Measurements from ENCODE around the gene TRAPPC3L. TPM values are rescaled to one million over a fixed set of nuclear protein-coding genes. Genes with fewer than 3 reads are reported as not detected.

TRAPPC3L gene
- total and polyA plus RNA-seq, 5 donors from 2014 or later: 0.37 TPM; not detected in 4

GRCh38 chr6:116472706-116473105 is 72.8 kb downstream of the TRAPPC3L start:
- Histone ChIP-seq H3K27ac (ENCODE audit: insufficient read depth, low read length, poor library complexity, severe bottlenecking) (no peak overlapping the region), H3K27me3 (ENCODE audit: control insufficient read depth, insufficient read depth, low read length) (peaks cover 1% of the 10 kb centered on the region), H3K36me3 (ENCODE audit: control insufficient read depth, insufficient read depth, low read length) (no peaks in the 10 kb centered on the region), H3K4me3 (ENCODE audit: low read depth, low read length) (no peak overlapping the region), H3K9me3 (ENCODE audit: control insufficient read depth in 2 of 2, low read length in 2 of 2) (no peaks in the 10 kb centered on the region), H3K4me1 (ENCODE audit: control insufficient read depth, insufficient read depth, low read length, poor library complexity, severe bottlenecking) (no peaks in the 10 kb centered on the region)
- DNase-seq: no peak
- Mint-ChIP-seq H3K36me3 (no peaks in the 10 kb centered on the region), H3K4me3 (no peak overlapping the region), H3K4me1 (peaks cover 7 to 20% (median 13%) of the 10 kb centered on the region in 4 donors), H3K27ac (no peak overlapping the region), H3K27me3 (peaks cover 16% of the 10 kb centered on the region), H3K9me3 (peaks cover 0 to 1% (median 0%) of the 10 kb centered on the region in 7 donors)
- ATAC-seq (ENCODE audit: low read depth in 2 of 2): no peak

- no peak for ATAC-seq (ENCODE audit: low read depth in 2 of 2)
- DNase-seq: no peak
- peaks cover 16% of the 10 kb centered on the region for H3K27me3 Mint-ChIP-seq
- H3K4me1 Mint-ChIP-seq: peaks cover 7 to 22% (median 13%) of the 10 kb centered on the region in 4 donors
- Histone ChIP-seq H3K27me3 (ENCODE audit: control insufficient read depth, insufficient read depth, low read length) (peaks cover 1% of the 10 kb centered on the region), H3K9me3 (ENCODE audit: control insufficient read depth in 2 of 2, low read length in 2 of 2) (no peaks in the 10 kb centered on the region), H3K4me3 (ENCODE audit: low read depth, low read length) (no peak overlapping the region), H3K27ac (ENCODE audit: insufficient read depth, low read length, poor library complexity, severe bottlenecking) (no peak overlapping the region), H3K36me3 (ENCODE audit: control insufficient read depth, insufficient read depth, low read length) (no peaks in the 10 kb centered on the region), H3K4me1 (ENCODE audit: control insufficient read depth, insufficient read depth, low read length, poor library complexity, severe bottlenecking) (no peaks in the 10 kb centered on the region)
- H3K4me3 Mint-ChIP-seq: no peak overlapping the region
- H3K9me3 Mint-ChIP-seq: peaks cover 0 to 1% (median 0%) of the 10 kb centered on the region in 7 donors
- no peaks in the 10 kb centered on the region for H3K36me3 Mint-ChIP-seq
- no peak overlapping the region for H3K27ac Mint-ChIP-seq
Observed at GRCh38 chr6:116471531-116471930, 74.0 kb downstream of the TRAPPC3L start.

- H3K9me3 ChIP-seq (ENCODE audit: control insufficient read depth in 2 of 2, low read length in 2 of 2): no peaks in the 10 kb centered on the region
- no peak overlapping the region for H3K4me3 ChIP-seq (ENCODE audit: low read depth, low read length)
- ATAC-seq (ENCODE audit: low read depth in 2 of 2) (no peak), DNase-seq (no peak)
- Mint-ChIP-seq H3K36me3 (no peaks in the 10 kb centered on the region), H3K27ac (no peak overlapping the region), H3K27me3 (peaks cover 17% of the 10 kb centered on the region), H3K4me1 (peaks cover 0 to 6% (median 0%) of the 10 kb centered on the region in 4 donors), H3K4me3 (no peak overlapping the region), H3K9me3 (peaks cover 0 to under 1% (median 0%) of the 10 kb centered on the region in 7 donors)
- H3K36me3 ChIP-seq (ENCODE audit: control insufficient read depth, insufficient read depth, low read length): no peaks in the 10 kb centered on the region
- no peak overlapping the region for H3K27ac ChIP-seq (ENCODE audit: insufficient read depth, low read length, poor library complexity, severe bottlenecking)
- H3K27me3 ChIP-seq (ENCODE audit: control insufficient read depth, insufficient read depth, low read length): peaks cover 9% of the 10 kb centered on the region
- no peaks in the 10 kb centered on the region for H3K4me1 ChIP-seq (ENCODE audit: control insufficient read depth, insufficient read depth, low read length, poor library complexity, severe bottlenecking)
Observed at GRCh38 chr6:116468293-116468692, 77.2 kb downstream of the TRAPPC3L start.

- Mint-ChIP-seq H3K4me1 (peaks cover 0 to 9% (median 3%) of the 10 kb centered on the region in 4 donors), H3K36me3 (no peaks in the 10 kb centered on the region), H3K4me3 (no peak overlapping the region), H3K27me3 (peaks cover 25% of the 10 kb centered on the region), H3K9me3 (no peaks in the 10 kb centered on the region), H3K27ac (no peak overlapping the region)
- H3K27me3 ChIP-seq (ENCODE audit: control insufficient read depth, insufficient read depth, low read length): peaks cover 17% of the 10 kb centered on the region
- no peak for ATAC-seq (ENCODE audit: low read depth in 2 of 2)
- peak in 1 of 3 donors; percentile 25 for DNase-seq
- no peak overlapping the region for H3K27ac ChIP-seq (ENCODE audit: insufficient read depth, low read length, poor library complexity, severe bottlenecking)
- H3K4me3 ChIP-seq (ENCODE audit: low read depth, low read length): no peak overlapping the region
- H3K9me3 ChIP-seq (ENCODE audit: control insufficient read depth in 2 of 2, low read length in 2 of 2): no peaks in the 10 kb centered on the region
- no peaks in the 10 kb centered on the region for H3K4me1 ChIP-seq (ENCODE audit: control insufficient read depth, insufficient read depth, low read length, poor library complexity, severe bottlenecking)
- no peaks in the 10 kb centered on the region for H3K36me3 ChIP-seq (ENCODE audit: control insufficient read depth, insufficient read depth, low read length)
Observed at GRCh38 chr6:116467514-116467913, 78.0 kb downstream of the TRAPPC3L start.

- no peak for ATAC-seq (ENCODE audit: low read depth in 2 of 2)
- Mint-ChIP-seq H3K4me3 (no peak overlapping the region), H3K27ac (peak overlapping the region in 1 of 3 donors; percentile 72), H3K36me3 (no peaks in the 10 kb centered on the region), H3K9me3 (no peaks in the 10 kb centered on the region), H3K4me1 (peaks cover 0 to 10% (median 5%) of the 10 kb centered on the region in 4 donors), H3K27me3 (peaks cover 26% of the 10 kb centered on the region)
- no peak overlapping the region for H3K27ac ChIP-seq (ENCODE audit: insufficient read depth, low read length, poor library complexity, severe bottlenecking)
- H3K4me3 ChIP-seq (ENCODE audit: low read depth, low read length): no peak overlapping the region
- H3K4me1 ChIP-seq (ENCODE audit: control insufficient read depth, insufficient read depth, low read length, poor library complexity, severe bottlenecking): no peaks in the 10 kb centered on the region
- H3K9me3 ChIP-seq (ENCODE audit: control insufficient read depth in 2 of 2, low read length in 2 of 2): no peaks in the 10 kb centered on the region
- H3K36me3 ChIP-seq (ENCODE audit: control insufficient read depth, insufficient read depth, low read length): no peaks in the 10 kb centered on the region
- peaks cover 18% of the 10 kb centered on the region for H3K27me3 ChIP-seq (ENCODE audit: control insufficient read depth, insufficient read depth, low read length)
- no peak for DNase-seq
Observed at GRCh38 chr6:116467096-116467495, 78.4 kb downstream of the TRAPPC3L start.

- no peaks in the 10 kb centered on the region for H3K36me3 Mint-ChIP-seq
- Histone ChIP-seq H3K9me3 (ENCODE audit: control insufficient read depth in 2 of 2, low read length in 2 of 2) (no peaks in the 10 kb centered on the region), H3K36me3 (ENCODE audit: control insufficient read depth, insufficient read depth, low read length) (no peaks in the 10 kb centered on the region), H3K27me3 (ENCODE audit: control insufficient read depth, insufficient read depth, low read length) (peaks cover 23% of the 10 kb centered on the region), H3K4me3 (ENCODE audit: low read depth, low read length) (no peak overlapping the region), H3K27ac (ENCODE audit: insufficient read depth, low read length, poor library complexity, severe bottlenecking) (no peak overlapping the region), H3K4me1 (ENCODE audit: control insufficient read depth, insufficient read depth, low read length, poor library complexity, severe bottlenecking) (peaks cover 7% of the 10 kb centered on the region)
- ATAC-seq (ENCODE audit: low read depth in 2 of 2) (no peak), DNase-seq (peak in 1 of 3 donors; percentile 11)
- peaks cover 38% of the 10 kb centered on the region for H3K27me3 Mint-ChIP-seq
- no peak overlapping the region for H3K4me3 Mint-ChIP-seq
- no peaks in the 10 kb centered on the region for H3K9me3 Mint-ChIP-seq
- H3K4me1 Mint-ChIP-seq: peaks cover 5 to 19% (median 9%) of the 10 kb centered on the region in 4 donors
- no peak overlapping the region for H3K27ac Mint-ChIP-seq
Observed at GRCh38 chr6:116465246-116465645, 80.2 kb downstream of the TRAPPC3L start.

- Histone ChIP-seq H3K27me3 (ENCODE audit: control insufficient read depth, insufficient read depth, low read length) (peaks cover 30% of the 10 kb centered on the region), H3K4me1 (ENCODE audit: control insufficient read depth, insufficient read depth, low read length, poor library complexity, severe bottlenecking) (peaks cover 7% of the 10 kb centered on the region), H3K4me3 (ENCODE audit: low read depth, low read length) (no peak overlapping the region), H3K27ac (ENCODE audit: insufficient read depth, low read length, poor library complexity, severe bottlenecking) (no peak overlapping the region), H3K9me3 (ENCODE audit: control insufficient read depth in 2 of 2, low read length in 2 of 2) (no peaks in the 10 kb centered on the region), H3K36me3 (ENCODE audit: control insufficient read depth, insufficient read depth, low read length) (no peaks in the 10 kb centered on the region)
- no peak for DNase-seq
- Mint-ChIP-seq H3K4me1 (peaks cover 5 to 19% (median 9%) of the 10 kb centered on the region in 4 donors), H3K27me3 (peaks cover 46% of the 10 kb centered on the region), H3K4me3 (peak overlapping the region in 1 of 4 donors; percentile 44), H3K27ac (no peak overlapping the region), H3K36me3 (no peaks in the 10 kb centered on the region), H3K9me3 (no peaks in the 10 kb centered on the region)
- ATAC-seq (ENCODE audit: low read depth in 2 of 2): no peak
Observed at GRCh38 chr6:116463301-116463700, 82.2 kb downstream of the TRAPPC3L start.

All from CD4-positive, CD25-positive, alpha-beta regulatory T cell (primary cell).